ENCODE data around the gene GRIN3A.

GRIN3A gene

GRCh38 chr9:101591787-101592446 lies 146.5 kb downstream of the GRIN3A start:
- FAIRE-seq (no peak), DNase-seq (ENCODE audit: insufficient read length, low spot score) (no peak)
- no peak for TF ChIP-seq POLR2A (IDR thresholded peaks at IDR 0.05; ENCODE audit: low read depth, low read length)

GRCh38 chr9:101590901-101591300 lies 147.5 kb downstream of the GRIN3A start:
- FAIRE-seq (no peak), DNase-seq (ENCODE audit: insufficient read length, low spot score) (no peak)
- no peak for TF ChIP-seq POLR2A (IDR thresholded peaks at IDR 0.05; ENCODE audit: low read depth, low read length)

DNA sequence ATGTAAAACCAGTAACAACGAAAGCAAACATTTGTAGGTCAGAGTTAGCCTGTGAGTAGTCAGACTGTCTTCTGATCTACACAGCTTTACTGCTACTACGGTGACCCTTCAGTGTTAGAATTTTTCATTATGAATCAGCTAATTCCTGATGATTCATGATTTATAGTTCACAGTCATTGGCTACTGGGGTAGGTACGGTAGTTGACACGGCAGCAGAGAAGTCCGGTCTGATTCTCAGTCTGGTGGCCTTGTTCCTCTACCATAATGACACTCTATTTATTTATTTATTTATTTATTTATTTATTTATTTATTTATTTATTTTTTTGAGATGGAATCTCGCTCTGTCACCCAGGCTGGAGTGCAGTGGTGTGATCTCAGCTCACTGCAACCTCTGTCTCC lies 148.4 kb downstream of the GRIN3A start:
- peak; percentile 24 for DNase-seq (ENCODE audit: insufficient read length, low spot score)

DNA sequence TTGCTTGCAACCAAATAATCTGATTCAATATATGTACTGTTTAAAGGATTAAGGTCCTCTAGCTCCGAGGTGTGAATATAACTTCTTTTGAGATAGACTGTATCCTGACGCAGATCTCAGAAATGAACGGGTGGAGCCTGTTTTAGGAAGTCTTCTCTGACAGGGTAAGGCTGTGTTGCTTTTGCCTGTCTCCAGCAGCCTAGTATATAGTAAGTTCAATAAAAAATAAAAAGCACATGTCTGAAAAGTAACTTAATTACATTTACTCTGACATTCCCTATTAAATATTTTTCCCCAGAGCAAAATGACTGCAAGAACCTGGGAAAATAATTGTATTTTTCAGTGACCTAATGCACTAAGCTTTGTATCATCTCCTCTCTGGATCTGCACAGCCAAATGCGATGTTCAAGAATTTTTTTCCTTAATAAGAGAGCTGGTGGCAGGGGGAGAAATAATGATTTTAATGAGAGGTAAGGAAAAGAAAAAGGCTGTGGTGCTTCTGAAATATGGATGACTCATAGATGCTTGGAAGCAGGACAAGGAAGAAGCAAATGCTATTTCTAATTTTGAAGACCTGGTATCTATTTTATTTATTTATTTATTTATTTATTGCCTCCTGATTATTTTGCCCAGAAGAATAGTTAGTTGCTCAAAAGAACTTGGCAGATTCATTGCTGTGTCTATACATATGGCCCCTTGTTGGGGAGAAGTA lies 151.0 kb downstream of the GRIN3A start:
- DNase-seq (ENCODE audit: insufficient read length, low spot score) = no peak
- TF ChIP-seq POLR2A (IDR thresholded peaks at IDR 0.05; ENCODE audit: low read depth, low read length) = no peak
- no peak for FAIRE-seq

More for the DNA sequence above, 148.4 kb downstream of the GRIN3A start:
- FAIRE-seq = peak; percentile 50

DNA sequence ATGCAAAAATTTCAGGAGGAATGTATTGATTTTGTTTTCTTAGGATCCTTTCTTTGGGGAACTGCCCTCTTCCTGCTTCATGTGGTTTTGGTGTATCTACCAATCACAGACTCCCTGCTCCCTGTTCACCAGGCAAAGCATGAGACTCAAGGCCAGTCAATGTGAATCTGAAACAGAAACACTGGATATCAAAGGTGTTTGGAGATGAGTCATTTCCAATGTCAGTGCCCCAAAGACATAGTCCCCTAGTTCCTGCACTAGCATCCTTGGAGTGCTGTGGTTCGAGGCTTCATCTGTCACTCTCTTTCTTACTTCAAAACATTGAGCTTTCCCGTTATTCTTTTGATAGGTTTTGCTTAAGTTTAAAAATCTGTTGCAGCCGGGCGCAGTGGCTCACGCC lies 151.8 kb downstream of the GRIN3A start:
- no peak for TF ChIP-seq POLR2A (IDR thresholded peaks at IDR 0.05; ENCODE audit: low read depth, low read length)
- FAIRE-seq = peak; percentile 38

GRCh38 chr9:101585740-101586139 lies 152.7 kb downstream of the GRIN3A start:
- TF ChIP-seq POLR2A (IDR thresholded peaks at IDR 0.05; ENCODE audit: low read depth, low read length) = no peak
- DNase-seq (ENCODE audit: insufficient read length, low spot score) = no peak
- FAIRE-seq = no peak

More for the DNA sequence above, 151.8 kb downstream of the GRIN3A start:
- no peak for DNase-seq (ENCODE audit: insufficient read length, low spot score)

DNA sequence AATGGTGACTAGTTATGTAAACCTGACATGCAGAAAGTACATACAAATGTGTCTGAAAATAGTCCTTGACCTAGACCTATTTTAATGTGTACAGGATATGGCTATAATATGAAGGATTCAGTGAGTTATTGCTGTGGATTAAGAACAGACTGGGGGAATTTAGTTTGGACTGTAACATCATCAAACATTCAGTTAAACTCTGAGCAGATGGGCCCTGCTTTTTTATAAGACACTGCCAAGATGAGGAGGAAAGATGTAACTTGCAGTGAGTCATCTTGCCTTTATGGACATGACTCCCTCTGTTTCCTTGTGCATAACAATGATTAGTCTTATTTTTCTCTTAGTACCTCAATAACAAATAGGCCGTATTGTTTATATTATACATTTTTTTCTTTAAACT lies 155.9 kb downstream of the GRIN3A start:
- peak; percentile 40 for DNase-seq (ENCODE audit: insufficient read length, low spot score)
- TF ChIP-seq POLR2A (IDR thresholded peaks at IDR 0.05; ENCODE audit: low read depth, low read length) = no peak
- FAIRE-seq = peak; percentile 89

DNA sequence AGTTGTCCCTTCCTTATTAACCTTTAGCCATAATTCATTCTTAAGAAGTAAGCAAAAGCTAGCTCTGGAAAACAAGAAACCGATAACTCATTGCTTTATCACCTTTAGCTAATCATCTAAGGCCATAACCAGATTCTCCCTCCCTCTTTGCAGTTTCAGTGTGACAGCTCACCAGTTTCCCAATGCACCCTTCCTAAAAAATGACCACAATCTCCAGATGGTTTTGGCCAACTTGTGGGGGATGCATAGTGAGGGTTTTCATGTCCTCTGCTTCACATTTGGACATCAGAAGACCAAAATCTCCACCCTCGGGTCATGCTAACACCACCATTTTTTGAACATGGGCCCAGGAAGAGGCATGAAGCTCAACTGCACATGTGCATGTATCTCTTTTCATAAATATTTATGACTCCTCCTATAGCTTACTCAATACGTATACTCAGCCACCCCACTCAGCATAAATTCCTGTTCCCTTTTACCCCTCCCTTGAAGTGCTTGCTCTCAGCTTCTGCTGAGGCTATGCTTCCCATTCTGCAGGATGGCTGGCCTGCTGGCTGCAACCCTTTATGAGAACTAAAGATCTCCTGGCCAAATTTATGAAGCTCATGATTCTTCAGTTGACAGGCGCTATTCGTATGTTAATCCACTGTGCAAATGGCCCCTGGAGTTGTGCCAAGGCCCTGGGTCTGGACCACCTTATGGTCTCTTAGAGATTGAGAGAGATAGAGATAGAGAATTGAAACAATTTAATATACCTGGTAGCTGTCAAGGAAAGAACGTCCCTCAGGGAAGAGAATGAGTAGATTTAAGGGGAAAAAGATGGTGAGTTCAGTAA lies 158.5 kb downstream of the GRIN3A start:
- DNase-seq (ENCODE audit: insufficient read length, low spot score) = no peak
- no peak for TF ChIP-seq POLR2A (IDR thresholded peaks at IDR 0.05; ENCODE audit: low read depth, low read length)
- no peak for FAIRE-seq

- no peak for DNase-seq (ENCODE audit: insufficient read length, low spot score)
- no peak for TF ChIP-seq POLR2A (IDR thresholded peaks at IDR 0.05; ENCODE audit: low read depth, low read length)
Observed at GRCh38 chr9:101578378-101578777, 160.1 kb downstream of the GRIN3A start.

DNA sequence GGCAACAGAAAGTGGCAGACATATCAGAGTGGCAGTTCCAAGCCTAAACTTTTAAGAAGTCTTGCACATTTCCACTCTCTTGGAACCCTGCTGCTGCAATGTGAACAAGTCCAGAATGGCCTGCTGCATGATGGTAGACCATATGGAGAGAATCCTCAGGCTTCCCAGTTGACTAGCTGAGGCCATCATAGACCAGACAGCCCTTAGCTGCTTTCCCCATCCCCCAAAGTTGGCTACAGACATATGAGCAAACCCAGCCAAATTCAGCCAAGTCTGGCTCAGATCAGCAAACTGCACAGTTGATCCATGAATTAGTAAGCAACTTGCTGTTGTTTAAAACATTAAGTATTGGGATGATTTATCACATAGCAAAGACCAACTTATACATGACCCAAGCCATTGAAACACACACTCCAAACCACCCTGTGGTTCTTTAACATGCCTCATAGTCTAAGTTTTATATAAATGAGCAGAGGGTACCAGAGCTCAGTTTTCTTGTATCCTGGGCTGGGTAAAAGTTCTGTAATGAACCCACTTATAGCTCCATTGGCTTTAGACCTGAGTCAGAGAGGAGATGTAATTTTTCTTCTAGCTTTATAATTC lies 163.6 kb downstream of the GRIN3A start:
- DNase-seq (ENCODE audit: insufficient read length, low spot score) = no peak
- no peak for TF ChIP-seq POLR2A (IDR thresholded peaks at IDR 0.05; ENCODE audit: low read depth, low read length)
- FAIRE-seq = no peak

More at GRCh38 chr9:101578378-101578777, 160.1 kb downstream of the GRIN3A start:
- FAIRE-seq = no peak

GRCh38 chr9:101572316-101572715 lies 166.1 kb downstream of the GRIN3A start:
- DNase-seq (ENCODE audit: insufficient read length, low spot score) = no peak
- no peak for FAIRE-seq
- TF ChIP-seq POLR2A (IDR thresholded peaks at IDR 0.05; ENCODE audit: low read depth, low read length) = no peak

DNA sequence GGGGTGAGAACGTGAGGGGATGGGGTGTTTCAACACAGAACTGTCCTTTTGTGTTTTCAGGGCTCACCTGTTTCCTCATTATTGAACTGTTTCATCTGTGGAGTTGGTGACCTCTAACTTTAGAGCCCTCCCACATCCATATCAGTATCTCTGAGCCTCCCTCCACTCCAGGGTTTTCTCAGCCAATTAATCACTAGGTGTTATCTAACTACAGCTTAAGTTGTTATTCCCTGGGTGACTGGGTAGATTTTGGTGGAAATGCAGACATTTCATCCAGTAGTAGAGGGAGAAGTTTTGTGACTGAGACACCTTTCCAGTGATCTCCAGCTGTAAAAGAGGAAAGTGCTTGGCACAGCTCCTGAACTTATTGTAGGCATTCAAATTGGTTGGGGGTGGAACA lies 167.3 kb downstream of the GRIN3A start:
- FAIRE-seq = no peak
- DNase-seq (ENCODE audit: insufficient read length, low spot score) = no peak

GRCh38 chr9:101569741-101570501 lies 168.5 kb downstream of the GRIN3A start:
- DNase-seq (ENCODE audit: insufficient read length, low spot score) (no peak), FAIRE-seq (no peak)
- TF ChIP-seq POLR2A (IDR thresholded peaks at IDR 0.05; ENCODE audit: low read depth, low read length) = no peak

More for the DNA sequence above, 167.3 kb downstream of the GRIN3A start:
- TF ChIP-seq POLR2A (IDR thresholded peaks at IDR 0.05; ENCODE audit: low read depth, low read length) = no peak

All from H54 (cell line).